ENCODE results near the gene ABCA2.

DNA sequence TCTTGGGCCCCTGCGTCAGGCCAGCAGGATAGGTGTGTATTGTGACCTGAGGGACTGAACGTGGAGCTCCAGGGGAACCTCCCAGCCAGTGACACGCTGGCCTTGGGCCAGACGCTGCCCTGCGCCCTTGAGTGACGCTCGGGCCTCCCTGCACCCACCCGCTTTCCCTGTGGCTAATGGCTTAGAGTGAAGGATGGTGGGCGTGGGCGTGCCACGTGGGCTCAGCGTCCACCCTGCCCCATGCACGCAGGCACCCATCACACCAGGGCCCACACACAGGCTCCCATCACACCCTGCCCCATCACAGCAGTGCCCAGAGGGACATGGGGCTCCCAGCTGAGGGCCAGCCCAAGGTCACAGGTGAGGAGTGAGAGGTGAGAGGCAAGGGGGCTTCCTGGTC is 9.0 kb upstream of the ABCA2 start:
- TF ChIP-seq CTCF (IDR thresholded peaks at IDR 0.05; ENCODE audit: low read length), result no peak
- TF ChIP-seq EZH2 (IDR thresholded peaks at IDR 0.05; ENCODE audit: borderline replicate concordance, low read length), result no peak
